ENCODE data around the gene PCDH9. TPM values are rescaled to one million over a fixed set of nuclear protein-coding genes. Genes with fewer than 3 reads are reported as not detected.

PCDH9 gene
- total RNA-seq, 1 donor from 2014 or later: 64.4 TPM

GRCh38 chr13:66563076-66563475 lies 667.1 kb downstream of the PCDH9 start:
- DNase-seq (ENCODE audit: low spot score in 2 of 2) (no peak), FAIRE-seq (no peak)

- no peak for FAIRE-seq
- DNase-seq (ENCODE audit: low spot score in 2 of 2): no peak
Measured at GRCh38 chr13:66562054-66562453, 668.1 kb downstream of the PCDH9 start.

- FAIRE-seq (no peak), DNase-seq (ENCODE audit: low spot score in 2 of 2) (no peak)
Measured at GRCh38 chr13:66560991-66561390, 669.1 kb downstream of the PCDH9 start.

- DNase-seq (ENCODE audit: low spot score in 2 of 2) (no peak), FAIRE-seq (no peak)
Measured at GRCh38 chr13:66560189-66560588, 669.9 kb downstream of the PCDH9 start.

GRCh38 chr13:66559093-66559492 lies 671.0 kb downstream of the PCDH9 start:
- FAIRE-seq (no peak), DNase-seq (ENCODE audit: low spot score in 2 of 2) (no peak)

- no peak for FAIRE-seq
- DNase-seq (ENCODE audit: low spot score in 2 of 2): no peak
Measured at GRCh38 chr13:66558506-66558905, 671.6 kb downstream of the PCDH9 start.

- no peak for DNase-seq (ENCODE audit: low spot score in 2 of 2)
- peak; percentile 78 for FAIRE-seq
Measured at GRCh38 chr13:66557357-66557756, 672.8 kb downstream of the PCDH9 start.

DNA sequence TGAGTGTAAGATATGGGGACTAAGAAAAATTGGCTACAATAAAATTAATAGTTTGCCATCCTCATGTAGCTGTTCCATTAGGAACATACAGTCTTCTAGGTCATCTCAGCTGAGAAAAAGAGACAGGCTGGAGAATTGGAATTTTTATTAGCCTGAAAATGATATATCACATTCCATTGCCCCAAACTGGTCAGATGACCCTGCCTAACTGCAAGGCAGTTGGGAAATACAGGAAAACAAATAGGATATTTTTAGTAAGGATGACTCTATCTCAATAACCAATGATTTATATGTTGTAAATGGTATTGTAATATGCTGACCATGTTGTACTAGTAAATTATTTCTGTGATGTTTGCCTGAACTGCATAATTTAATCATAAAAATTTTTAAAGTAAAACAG lies 673.8 kb downstream of the PCDH9 start:
- no peak for FAIRE-seq
- no peak for DNase-seq (ENCODE audit: low spot score in 2 of 2)

DNA sequence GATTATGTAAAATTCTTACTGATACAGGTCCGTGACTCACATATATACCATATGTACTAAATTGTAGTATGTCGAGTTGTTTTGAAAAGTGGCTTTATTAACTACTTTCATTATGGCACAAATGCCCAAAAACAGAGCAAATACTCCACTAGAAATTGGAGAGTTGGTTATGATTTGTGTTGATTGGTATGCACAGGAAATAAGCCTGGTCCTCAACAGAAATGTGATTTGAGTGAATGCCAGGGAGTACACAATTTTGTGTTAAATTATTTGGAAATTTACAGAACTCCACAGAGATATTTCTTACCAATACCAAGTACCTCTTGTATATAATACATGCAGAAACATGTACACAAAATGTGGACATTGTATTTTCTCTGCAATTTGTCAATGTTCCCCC lies 676.7 kb downstream of the PCDH9 start:
- FAIRE-seq (no peak), DNase-seq (ENCODE audit: low spot score in 2 of 2) (no peak)

- no peak for DNase-seq (ENCODE audit: low spot score in 2 of 2)
- FAIRE-seq: no peak
Measured at GRCh38 chr13:66551128-66551527, 679.0 kb downstream of the PCDH9 start.

DNA sequence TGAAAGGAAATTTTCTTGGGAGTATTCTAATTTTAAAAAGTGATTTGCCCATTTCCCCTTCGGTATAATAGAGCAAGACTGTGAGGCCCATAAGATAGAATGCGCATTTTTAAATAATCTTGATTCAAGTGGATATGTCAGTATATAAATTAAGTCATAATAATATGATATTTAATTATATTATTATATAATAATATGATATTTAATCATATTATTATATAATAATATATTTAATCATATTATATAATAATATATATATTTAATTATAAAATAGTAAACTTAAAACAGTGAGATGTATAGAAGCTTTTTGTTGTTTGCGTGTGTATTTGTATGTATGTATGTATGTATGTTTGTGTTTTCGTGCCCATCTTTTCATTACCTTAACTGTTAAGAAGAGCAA lies 682.5 kb downstream of the PCDH9 start:
- DNase-seq (ENCODE audit: low spot score in 2 of 2) (no peak), FAIRE-seq (peak; percentile 90)

- DNase-seq (ENCODE audit: low spot score in 2 of 2) (no peak), FAIRE-seq (no peak)
Measured at GRCh38 chr13:66546534-66547379, 683.4 kb downstream of the PCDH9 start.

DNA sequence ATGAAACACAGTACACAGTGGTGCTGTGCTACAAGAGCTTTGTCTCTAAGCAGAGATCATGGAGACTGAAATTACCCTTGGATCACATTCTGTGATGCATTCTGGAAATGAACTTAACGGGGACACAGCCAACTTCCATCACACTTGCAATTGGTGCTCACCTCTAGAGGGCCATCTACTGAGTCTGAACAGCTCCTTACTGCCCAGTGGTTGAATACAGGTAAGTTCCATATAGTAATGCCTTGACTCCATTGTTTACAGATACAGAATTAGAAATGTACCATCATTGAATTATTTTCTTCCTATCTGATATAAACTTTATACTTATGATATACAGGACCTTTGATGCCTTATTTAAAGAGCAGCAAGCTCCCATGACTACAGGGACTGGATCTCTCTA lies 686.4 kb downstream of the PCDH9 start:
- FAIRE-seq: no peak
- DNase-seq (ENCODE audit: low spot score in 2 of 2): no peak

DNA sequence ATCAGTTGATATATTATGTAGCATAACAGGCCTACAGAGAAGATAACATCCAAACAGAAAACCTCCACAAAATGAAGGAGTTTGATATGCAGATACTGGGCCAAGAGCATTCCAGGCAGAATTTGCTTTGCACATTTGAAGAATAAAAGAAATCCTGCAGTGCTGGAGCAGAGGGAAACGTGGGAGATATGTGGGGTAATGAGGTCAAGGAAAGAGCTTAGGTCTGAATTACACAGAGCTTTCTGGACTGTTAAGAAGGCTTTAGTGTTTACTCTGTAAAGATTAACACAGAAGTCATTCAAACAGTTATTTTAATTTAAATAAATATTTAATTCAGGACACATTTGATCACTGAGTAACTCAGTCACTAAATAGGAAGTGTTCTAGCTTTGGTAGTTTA lies 692.7 kb downstream of the PCDH9 start:
- DNase-seq (ENCODE audit: low spot score in 2 of 2) (no peak), FAIRE-seq (no peak)

GRCh38 chr13:66536746-66537145 lies 693.4 kb downstream of the PCDH9 start:
- FAIRE-seq (no peak), DNase-seq (ENCODE audit: low spot score in 2 of 2) (no peak)

DNA sequence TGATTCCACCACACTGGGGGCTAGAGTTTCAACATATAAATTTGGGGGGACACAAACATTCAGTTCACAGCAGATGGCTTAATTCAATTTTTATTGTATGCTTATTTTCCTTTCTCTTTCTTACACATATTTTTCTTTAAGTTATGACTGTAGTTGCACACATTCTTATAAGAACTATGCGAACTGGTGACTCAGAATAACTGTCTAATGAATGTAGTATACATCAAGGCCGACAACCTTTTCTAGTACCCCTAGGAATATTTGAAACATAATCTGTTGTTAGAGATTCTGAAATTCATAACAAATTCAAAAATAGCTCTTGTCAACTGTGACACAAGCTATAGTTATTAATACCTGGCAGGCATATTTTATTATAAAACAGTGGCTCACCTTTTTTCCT lies 695.6 kb downstream of the PCDH9 start:
- DNase-seq (ENCODE audit: low spot score in 2 of 2) (no peak), FAIRE-seq (no peak)

GRCh38 chr13:66532845-66533244 lies 697.3 kb downstream of the PCDH9 start:
- FAIRE-seq (no peak), DNase-seq (ENCODE audit: low spot score in 2 of 2) (no peak)

- no peak for DNase-seq (ENCODE audit: low spot score in 2 of 2)
- no peak for FAIRE-seq
Measured at GRCh38 chr13:66532146-66532545, 698.0 kb downstream of the PCDH9 start.

DNA sequence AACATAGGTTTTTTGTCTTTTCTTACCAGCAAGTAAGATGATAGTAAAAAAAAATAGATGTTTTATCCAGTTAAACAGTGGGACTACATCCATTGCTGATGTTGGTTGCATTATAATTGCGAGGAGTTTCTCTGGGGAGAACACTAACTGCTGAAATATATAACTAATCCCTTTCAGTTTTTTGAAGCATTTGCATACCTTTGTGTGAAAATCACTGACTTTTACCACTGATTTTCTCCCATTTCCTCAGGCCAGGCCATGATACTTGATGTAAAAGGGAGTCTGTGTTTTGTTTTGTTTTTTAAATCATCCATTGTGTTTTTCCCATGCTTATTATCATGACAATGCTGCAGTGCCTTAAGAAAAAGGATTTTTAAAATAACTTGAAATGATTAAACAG lies 699.5 kb downstream of the PCDH9 start:
- FAIRE-seq: no peak
- DNase-seq (ENCODE audit: low spot score in 2 of 2): no peak

DNA sequence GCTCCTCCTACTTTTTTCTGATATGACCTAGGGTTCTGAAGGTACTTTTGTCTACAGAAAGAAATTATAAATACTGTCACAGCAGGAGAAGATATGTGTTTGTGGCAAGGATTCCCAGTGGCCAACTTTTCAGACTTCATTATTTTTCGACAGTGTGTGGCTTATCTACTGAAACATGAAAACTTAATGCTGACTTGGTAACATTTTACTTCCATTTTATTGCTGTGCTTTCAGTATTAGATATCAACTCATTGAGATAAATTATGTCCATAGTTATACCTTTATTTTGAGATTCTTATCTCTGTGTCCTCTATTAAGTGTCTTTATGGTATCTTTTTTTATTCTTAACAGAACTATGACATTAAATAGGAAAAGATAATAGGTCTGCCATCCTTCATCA lies 700.0 kb downstream of the PCDH9 start:
- FAIRE-seq: no peak
- DNase-seq (ENCODE audit: low spot score in 2 of 2): no peak

DNA sequence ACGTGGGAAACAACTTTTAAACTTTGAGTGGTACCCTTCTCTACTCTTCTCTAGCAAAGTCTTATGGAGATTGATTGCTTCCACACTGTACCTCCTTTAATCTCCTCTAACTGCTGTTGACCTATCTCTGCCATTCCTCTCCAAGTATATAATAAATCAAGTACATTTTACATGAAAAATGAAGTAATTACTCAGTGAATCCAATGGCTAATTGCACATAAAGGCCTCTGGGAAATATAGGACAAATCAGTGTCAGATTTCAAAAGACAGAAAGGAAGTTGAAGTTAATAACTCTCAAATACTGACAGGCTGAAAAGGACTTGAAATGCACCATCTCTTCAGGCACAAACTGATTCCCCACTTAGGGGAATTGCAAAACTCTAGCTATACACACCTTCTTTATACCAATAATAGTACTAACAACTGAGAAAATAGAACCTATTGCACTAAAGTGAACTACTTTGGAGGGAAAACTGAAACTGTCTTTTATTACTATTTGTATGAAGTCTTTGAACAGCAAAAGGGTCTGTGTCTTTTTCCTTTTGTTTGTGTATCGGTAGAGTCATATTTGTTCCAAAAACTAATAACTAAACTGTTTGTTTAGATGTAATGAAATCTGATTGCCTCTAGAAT lies 701.1 kb downstream of the PCDH9 start:
- FAIRE-seq: no peak

GRCh38 chr13:66528180-66528579 lies 702.0 kb downstream of the PCDH9 start:
- DNase-seq (ENCODE audit: low spot score in 2 of 2): no peak
- FAIRE-seq: no peak

More for the DNA sequence above, 701.1 kb downstream of the PCDH9 start:
- no peak for DNase-seq (ENCODE audit: low spot score in 2 of 2)

Data from frontal cortex (tissue), 4 donors.